Caki2 (cell line): ENCODE measurements around the gene MBTPS1. TPM values are rescaled to one million over a fixed set of nuclear protein-coding genes. Genes with fewer than 3 reads are reported as not detected.
A peak's percentile ranks its signal among the peaks of the same experiment; 100 is the strongest.

Source experiments
- DNase-seq: peaks from one replicate; pipeline ENCODE4 v3.0.0-alpha.2; 2015; ENCODE audit warnings: low read depth
- in situ Hi-C: cut with HindIII; loops from 2 replicates; pipeline ENCODE4 v1.10.0; 2016; ENCODE audit warnings: low sequenced_read_pairs, low pct_unique_long_range_greater_than_20kb, mixed read lengths
- total RNA-seq: library from RNA; depleted of rRNA; stranded (reverse); fragments of >200 nt; shearing (Covaris generic); gene quantifications from 2 replicates; pipeline ENCODE4 v1.2.3, GENCODE V29; 2014; ENCODE audit warnings: low replicate concordance

The MBTPS1 gene
- total RNA-seq, 1 experiment from 2014 or later, result 103 TPM

DNA sequence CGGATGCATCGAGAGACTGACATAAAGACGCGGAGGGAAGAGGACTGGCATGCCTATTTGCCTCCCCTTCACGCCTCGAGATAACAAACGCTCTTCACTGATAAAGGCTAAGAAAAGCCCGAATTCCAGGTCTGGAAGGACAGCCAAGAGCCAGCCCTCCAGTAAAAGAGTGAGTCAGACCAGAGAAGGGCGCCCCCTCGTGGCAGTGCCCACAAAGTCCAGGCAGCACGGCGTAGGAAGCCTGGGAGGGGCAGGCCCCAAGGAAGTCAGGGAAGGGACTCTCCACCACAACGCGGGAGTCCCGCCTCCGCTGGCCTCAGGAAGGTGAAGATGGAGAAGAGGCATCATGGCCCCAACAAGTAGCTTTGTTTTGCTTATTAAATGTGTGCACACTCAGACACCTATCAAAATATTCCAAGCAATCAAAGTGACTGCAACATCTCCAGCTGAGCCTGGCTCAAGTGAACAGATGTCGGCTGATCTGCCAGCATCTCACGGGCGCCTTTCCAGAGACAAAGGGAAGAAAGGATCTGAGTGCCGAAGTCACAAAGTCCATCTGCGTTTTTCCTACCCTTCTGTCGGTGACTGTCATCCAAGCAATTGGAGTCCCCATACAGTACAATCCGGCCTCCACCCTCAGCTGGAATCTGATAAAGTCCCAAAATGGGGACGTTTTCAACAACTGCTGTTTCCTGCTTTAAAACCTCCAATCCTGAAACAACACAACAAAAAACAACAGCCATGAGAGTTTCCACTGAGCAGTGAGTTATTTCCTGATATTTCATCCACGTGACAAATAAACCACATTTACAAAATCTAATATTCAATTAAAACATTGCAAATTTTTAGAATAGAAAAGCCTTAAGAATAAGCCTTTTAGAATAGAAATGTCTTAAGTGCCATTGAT lies 53.8 kb downstream of the MBTPS1 start:
- in situ Hi-C loops, result no loop called here
- peak; percentile 80 for DNase-seq

- DNase-seq, result no peak
- in situ Hi-C loops, result no loop called here
These were observed 55.4 kb downstream of the MBTPS1 start for GRCh38 chr16:84061236-84061819.

- DNase-seq, result no peak
- in situ Hi-C loops, result no loop called here
These were observed 56.5 kb downstream of the MBTPS1 start for GRCh38 chr16:84059946-84060901.

GRCh38 chr16:84059111-84059510 lies 57.6 kb downstream of the MBTPS1 start:
- in situ Hi-C loops, result no loop called here
- no peak for DNase-seq

DNA sequence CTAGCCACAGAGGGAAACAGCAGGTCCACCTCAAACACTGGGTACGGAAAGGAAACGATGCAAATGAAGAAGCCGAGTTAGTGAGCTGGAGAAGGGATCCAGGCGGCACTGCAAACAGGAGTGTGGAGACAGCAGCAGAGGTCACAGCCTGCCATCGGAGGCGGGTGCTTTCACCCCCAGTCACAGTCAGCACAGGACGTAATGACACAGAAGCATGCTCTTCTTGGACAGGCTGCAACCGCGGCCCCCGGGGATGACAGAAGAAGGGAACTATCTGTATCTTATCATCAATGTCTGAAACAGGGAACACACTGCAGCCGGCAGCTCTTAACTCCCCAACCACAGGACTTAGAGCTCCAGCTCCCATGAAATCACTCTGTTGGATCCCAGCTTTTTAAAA lies 58.1 kb downstream of the MBTPS1 start:
- DNase-seq, result no peak
- in situ Hi-C loops, result no loop called here

GRCh38 chr16:84058211-84058610 lies 58.5 kb downstream of the MBTPS1 start:
- in situ Hi-C loops, result no loop called here
- no peak for DNase-seq

- in situ Hi-C loops, result no loop called here
- DNase-seq, result no peak
These were observed 59.8 kb downstream of the MBTPS1 start for GRCh38 chr16:84056933-84057332.

DNA sequence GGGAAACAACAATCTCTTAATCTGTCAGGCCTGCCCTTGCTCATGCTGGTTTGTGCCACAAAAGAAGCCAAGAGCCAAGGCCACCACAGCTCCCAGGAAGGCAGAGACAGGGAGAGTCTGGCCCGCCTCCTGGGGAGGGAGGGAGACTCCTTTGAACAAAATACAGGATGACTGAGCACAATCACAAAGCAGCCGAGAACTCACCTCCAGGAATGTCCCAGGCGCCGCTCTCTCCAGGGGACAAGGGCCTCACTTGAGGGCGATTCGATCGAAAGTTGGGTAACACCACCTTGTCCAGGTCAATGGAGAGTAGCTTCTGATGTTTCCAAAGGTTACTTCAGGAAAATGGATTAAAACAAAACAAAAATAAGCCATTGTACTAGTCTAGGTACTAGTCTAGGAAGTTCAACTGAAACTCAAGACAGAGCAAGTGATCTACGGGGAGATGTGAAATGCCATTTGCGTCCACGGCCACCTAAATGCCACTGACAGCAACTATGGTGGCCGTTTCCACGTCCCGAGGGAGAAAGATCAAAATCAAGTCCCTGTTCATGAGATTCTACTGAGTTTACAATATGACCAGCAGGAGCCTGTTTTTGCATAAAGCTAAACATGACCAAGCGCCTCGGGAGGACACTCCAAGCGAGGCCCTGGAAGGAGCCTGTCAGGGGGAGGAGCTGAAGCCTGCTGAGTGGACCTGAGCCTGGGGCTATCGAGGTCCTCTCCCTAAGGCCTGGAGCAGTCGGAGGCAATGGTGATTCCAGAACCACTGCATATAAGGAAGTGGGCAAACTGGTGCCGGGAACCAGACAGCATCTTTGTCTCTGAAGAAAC lies 60.7 kb downstream of the MBTPS1 start:
- DNase-seq, result peak; percentile 13
- in situ Hi-C loops, result no loop called here

DNA sequence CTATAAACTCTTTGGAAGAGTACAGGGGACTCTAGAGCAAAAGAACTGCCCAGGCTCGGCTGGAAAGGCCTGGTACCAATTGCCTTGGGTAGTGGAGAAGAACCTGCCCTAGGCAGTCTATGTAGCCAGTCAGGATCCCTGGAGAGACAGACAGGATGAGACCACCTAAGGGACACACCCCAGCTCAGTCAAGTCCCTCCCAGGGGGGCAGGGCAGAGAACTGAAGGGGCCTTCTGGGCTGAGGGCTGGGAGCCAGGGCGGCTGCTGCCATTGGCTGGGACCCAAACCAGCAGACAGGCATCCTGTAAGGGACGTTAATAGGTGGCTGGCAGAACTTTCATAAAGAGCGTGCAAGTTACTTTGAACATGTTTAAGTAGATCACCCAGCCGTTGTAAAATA lies 61.4 kb downstream of the MBTPS1 start:
- in situ Hi-C loops, result no loop called here
- no peak for DNase-seq

- DNase-seq, result no peak
- in situ Hi-C loops, result no loop called here
These were observed 61.8 kb downstream of the MBTPS1 start for GRCh38 chr16:84054916-84055315.

DNA sequence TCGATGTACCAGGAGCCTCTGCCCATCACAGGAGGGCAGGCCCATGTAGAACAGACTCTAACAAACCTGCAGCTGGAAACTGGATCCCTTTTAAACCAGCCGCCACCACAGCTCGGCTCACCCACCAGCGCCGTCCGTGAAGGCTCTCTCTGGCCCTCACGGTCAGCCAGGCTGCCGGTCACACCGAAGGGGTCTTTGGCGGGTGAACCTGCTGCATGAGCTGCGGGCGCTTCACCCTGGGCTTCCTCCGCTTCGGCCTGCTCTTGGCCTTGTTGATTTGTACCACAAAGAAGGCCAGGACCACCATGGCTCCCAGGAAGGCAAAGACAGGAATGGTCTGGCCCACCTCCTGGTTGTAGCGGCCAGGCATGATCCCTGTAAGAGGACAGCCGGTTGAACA lies 62.5 kb downstream of the MBTPS1 start:
- in situ Hi-C loops, result no loop called here
- no peak for DNase-seq

DNA sequence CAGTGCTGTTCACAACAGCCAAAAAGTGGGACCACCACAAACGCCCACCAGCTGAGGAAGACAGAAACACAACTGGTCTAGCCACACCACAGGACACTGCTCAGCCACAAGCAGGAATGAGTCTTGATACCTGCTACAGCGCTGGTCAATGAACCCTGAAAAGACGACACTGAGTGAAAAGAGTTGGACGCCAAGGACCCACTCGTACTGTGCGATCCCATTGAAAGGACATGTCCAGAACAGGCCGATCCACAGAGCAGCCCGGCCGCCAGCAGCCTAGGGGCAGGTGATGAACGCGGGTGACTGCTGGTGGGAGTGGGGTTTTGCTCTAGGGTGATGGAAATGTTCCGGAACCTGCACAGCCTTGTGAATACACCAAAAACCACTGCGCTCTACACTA lies 63.5 kb downstream of the MBTPS1 start:
- DNase-seq, result no peak
- in situ Hi-C loops, result no loop called here

DNA sequence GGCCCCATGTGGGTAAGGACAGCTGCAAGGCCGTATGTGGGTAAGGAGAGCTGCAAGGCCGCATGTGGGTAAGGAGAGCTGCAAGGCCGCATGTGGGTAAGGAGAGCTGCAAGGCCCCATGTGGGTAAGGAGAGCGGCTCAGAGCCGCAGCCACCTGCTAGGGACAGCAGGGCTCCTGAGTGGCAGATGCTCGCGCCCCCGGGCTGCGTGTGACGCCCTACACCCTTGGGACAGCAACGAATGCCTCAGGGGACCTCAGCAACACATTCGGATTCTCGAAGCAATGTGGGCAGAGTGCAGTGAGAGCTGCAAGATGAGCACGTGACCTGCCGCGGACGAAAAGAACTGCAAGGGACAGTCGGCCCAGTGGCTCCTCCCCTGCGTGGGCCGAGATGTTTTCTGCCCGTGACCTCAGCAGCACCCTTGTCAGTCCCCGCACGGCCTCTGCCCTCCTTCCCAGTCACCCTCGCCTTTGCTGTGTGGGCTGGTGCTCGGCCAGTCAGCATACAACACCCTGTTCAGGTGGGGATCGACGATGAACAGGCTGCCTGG lies 64.6 kb downstream of the MBTPS1 start:
- in situ Hi-C loops, result no loop called here
- DNase-seq, result no peak

DNA sequence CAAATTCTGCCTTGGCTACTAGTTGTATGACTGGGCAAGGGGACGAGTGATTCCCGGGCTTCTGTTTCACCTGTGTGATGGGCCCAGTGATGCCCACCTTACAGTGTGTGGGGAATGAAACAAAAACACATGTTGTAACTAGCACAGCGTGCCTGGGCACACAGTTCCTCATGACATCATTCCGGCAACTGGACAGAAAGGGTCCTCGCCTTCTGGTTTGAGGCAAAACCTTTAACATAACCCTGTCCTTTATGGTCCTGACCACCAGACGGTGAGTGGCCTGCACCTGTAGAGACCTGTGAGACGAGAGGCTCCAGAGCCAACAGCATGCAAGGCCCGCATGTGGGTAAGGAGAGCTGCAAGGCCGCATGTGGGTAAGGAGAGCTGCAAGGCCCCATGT lies 66.4 kb downstream of the MBTPS1 start:
- in situ Hi-C loops, result no loop called here
- no peak for DNase-seq

DNA sequence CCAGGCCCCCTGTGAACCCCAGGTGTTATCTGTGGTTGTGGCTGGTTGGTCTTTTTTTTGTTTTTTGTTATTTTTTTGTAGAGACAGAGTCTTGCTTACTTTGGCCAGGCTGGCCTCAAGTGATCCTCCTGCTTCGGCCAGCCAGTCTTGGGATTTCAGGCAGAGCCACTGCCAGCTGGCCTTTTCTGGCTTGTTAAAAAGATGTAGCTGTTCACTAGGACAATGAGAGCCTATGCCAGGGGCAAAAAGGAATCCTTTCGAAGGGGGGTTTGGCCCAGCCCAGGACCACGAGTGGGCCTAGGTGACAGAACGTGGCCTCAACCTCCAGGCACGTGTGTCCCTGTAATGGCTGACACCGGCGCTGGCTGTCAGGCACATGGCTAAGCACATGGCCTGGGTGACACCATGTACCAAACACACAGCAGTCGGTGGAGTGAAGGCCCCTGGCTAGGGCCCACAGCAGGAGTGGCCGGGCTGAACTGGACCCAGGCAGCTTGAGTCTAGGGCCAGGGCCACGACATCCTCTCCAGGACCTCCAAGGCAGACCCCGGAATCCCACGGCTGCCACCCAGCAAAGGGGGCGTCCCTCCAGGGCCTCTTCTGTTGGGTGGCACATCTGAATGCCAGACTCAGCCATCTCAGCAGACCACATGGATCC lies 67.2 kb downstream of the MBTPS1 start:
- no peak for DNase-seq
- in situ Hi-C loops, result no loop called here

DNA sequence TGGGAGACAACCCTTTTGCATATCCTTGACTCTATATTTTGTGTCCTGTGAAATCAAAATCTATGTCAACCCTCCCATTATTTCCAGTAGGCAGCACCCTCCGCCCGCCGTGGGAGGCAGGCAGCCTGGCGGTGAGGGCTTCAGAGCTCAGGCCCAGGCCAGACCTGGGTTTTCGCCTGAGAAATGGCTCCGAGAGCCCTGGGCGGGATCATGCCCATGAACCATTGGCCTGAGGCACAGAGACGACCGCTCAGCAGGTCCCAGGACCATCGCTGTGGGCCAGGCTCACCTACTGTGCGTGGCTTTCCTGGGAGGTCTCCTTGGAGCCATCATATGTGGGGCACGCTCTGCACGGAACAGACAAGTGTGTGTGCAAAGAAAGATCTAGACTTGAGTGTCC lies 67.9 kb downstream of the MBTPS1 start:
- in situ Hi-C loops, result no loop called here
- no peak for DNase-seq

GRCh38 chr16:84048270-84048669 lies 68.5 kb downstream of the MBTPS1 start:
- in situ Hi-C loops, result no loop called here
- no peak for DNase-seq
